GM23338 (cell line): ENCODE data around the gene DSG1. TPM values are rescaled to one million over a fixed set of nuclear protein-coding genes. Genes with fewer than 3 reads are reported as not detected.

Experiments used
- ATAC-seq: fragments of 200-7000 bp; cut with Tn5 transposase; 3 replicates; pipeline ENCODE4 v1.9.1; 2020
- DNase-seq: peaks from one replicate; pipeline ENCODE4 v3.0.0-alpha.2; 2015; ENCODE audit warnings: low spot score
- H2AFZ ChIP-seq: fragments of 200-600 bp; sonication (generic); 2 replicates; pipeline ENCODE4 v1.8.0; 2016; ENCODE audit warnings: antibody characterized with exemption, mild to moderate bottlenecking, moderate library complexity
- H3F3A ChIP-seq: fragments of 200-600 bp; sonication (generic); replicated peaks from 2 replicates; pipeline ENCODE4 v1.8.0; 2017; ENCODE audit warnings: antibody characterized with exemption, mixed run types, low read depth
- H3K27ac ChIP-seq: fragments of 200-600 bp; sonication (generic); 2 replicates; pipeline ENCODE4 v1.6.1; 2016; ENCODE audit warnings: low read depth
- H3K27me3 ChIP-seq: fragments of 200-600 bp; sonication (generic); 2 replicates; pipeline ENCODE4 v1.8.0; 2016; ENCODE audit warnings: mild to moderate bottlenecking, mixed run types, moderate library complexity; ENCODE audit not compliant: insufficient read depth
- H3K36me3 ChIP-seq: fragments of 200-600 bp; sonication (generic); 2 replicates; pipeline ENCODE4 v1.8.0; 2016; ENCODE audit warnings: mild to moderate bottlenecking; ENCODE audit not compliant: insufficient read depth
- H3K4me1 ChIP-seq: fragments of 200-600 bp; sonication (generic); 2 replicates; pipeline ENCODE4 v1.8.0; 2016; ENCODE audit warnings: mild to moderate bottlenecking, moderate library complexity; ENCODE audit not compliant: insufficient read depth
- H3K4me2 ChIP-seq: fragments of 200-600 bp; sonication (generic); 2 replicates; pipeline ENCODE4 v1.7.1; 2017; ENCODE audit warnings: mixed run types
- H3K4me3 ChIP-seq: fragments of 200-600 bp; sonication (generic); 2 replicates; pipeline ENCODE4 v1.6.1; 2016; ENCODE audit warnings: mixed run types
- H3K79me2 ChIP-seq: fragments of 200-600 bp; sonication (generic); replicated peaks from 2 replicates; pipeline ENCODE4 v1.8.0; 2017; ENCODE audit warnings: mild to moderate bottlenecking; ENCODE audit not compliant: insufficient read depth
- H3K9me2 ChIP-seq: fragments of 200-600 bp; sonication (generic); 2 replicates; pipeline ENCODE4 v1.8.0; 2017; ENCODE audit not compliant: insufficient read depth
- H4K20me1 ChIP-seq: fragments of 200-600 bp; sonication (generic); replicated peaks from 2 replicates; pipeline ENCODE4 v1.8.0; 2017; ENCODE audit warnings: mild to moderate bottlenecking; ENCODE audit not compliant: insufficient read depth
- H3K27ac Mint-ChIP-seq: 2 replicates; pipeline ENCODE4 v1.8.0; 2020; ENCODE audit warnings: inconsistent platforms, mild to moderate bottlenecking, moderate library complexity, mixed read lengths
- H3K27me3 Mint-ChIP-seq: 3 replicates; pipeline ENCODE4 v1.8.0; 2022; ENCODE audit warnings: low read depth, mild to moderate bottlenecking, moderate library complexity, mixed read lengths, inconsistent platforms; ENCODE audit not compliant: insufficient read depth, poor library complexity
- H3K36me3 Mint-ChIP-seq: 3 replicates; pipeline ENCODE4 v1.8.0; 2021; ENCODE audit warnings: low read depth, mild to moderate bottlenecking, inconsistent platforms, moderate library complexity, mixed read lengths
- H3K4me1 Mint-ChIP-seq: 3 replicates; pipeline ENCODE4 v1.8.0; 2020; ENCODE audit warnings: mild to moderate bottlenecking, inconsistent platforms, mixed read lengths
- H3K4me3 Mint-ChIP-seq: 3 replicates; pipeline ENCODE4 v1.8.0; 2021; ENCODE audit warnings: moderate library complexity, mild to moderate bottlenecking, inconsistent platforms, mixed read lengths
- H3K9me3 Mint-ChIP-seq: 3 replicates; pipeline ENCODE4 v1.8.0; 2020; ENCODE audit warnings: moderate library complexity, mild to moderate bottlenecking, inconsistent platforms, mixed read lengths
- CREB1 ChIP-seq: fragments of 250-450 bp; sonication (Bioruptor Pico); IDR thresholded peaks from 2 replicates; pipeline ENCODE4 v1.5.0; 2020; ENCODE audit warnings: low read depth, mild to moderate bottlenecking, moderate library complexity
- CTCF ChIP-seq, 2 experiments: fragments of 200-600 bp in 1 of 2; sonication (generic) in 1 of 2; conservative IDR thresholded peaks; 2 replicates each; pipeline versions ENCODE4 v1.5.1 to v1.6.1; 2016 to 2017; ENCODE audit warnings: antibody characterized with exemption in 2 of 2, low read depth in 2 of 2, mild to moderate bottlenecking in 2 of 2, moderate library complexity in 1 of 2
- EZH2phosphoT487 ChIP-seq: fragments of 200-600 bp; sonication (generic); IDR thresholded peaks from one replicate; pipeline ENCODE4 v1.8.1; 2018; ENCODE audit warnings: antibody characterized with exemption; ENCODE audit not compliant: unreplicated experiment
- NANOG ChIP-seq: IDR thresholded peaks from 2 replicates; pipeline ENCODE4 v1.6.1; 2016; ENCODE audit warnings: antibody characterized with exemption, borderline replicate concordance
- ZNF331 ChIP-seq: fragments of 250-450 bp; sonication (Bioruptor Pico); IDR thresholded peaks from 2 replicates; pipeline ENCODE4 v1.5.0; 2020; ENCODE audit warnings: low read depth, mild to moderate bottlenecking, moderate library complexity
- ZNF462 ChIP-seq: fragments of 250-450 bp; sonication (Bioruptor Pico); IDR thresholded peaks from 2 replicates; pipeline ENCODE4 v1.5.0; 2020; ENCODE audit warnings: mild to moderate bottlenecking, moderate library complexity
- polyA plus RNA-seq: library from polyadenylated mRNA; unstranded; fragments of >200 nt; fragmentation: Nextera tagmentation; extraction: Ambion mirVana; gene quantifications from 2 replicates; pipeline ENCODE4 v1.2.1, GENCODE V29; 2016
- total RNA-seq: library from RNA; depleted of rRNA; stranded (reverse); fragments of >200 nt; shearing (Covaris generic); gene quantifications from 2 replicates; pipeline ENCODE4 v1.2.3, GENCODE V29; 2014

Gene DSG1
- total and polyA plus RNA-seq, 2 experiments from 2014 or later: not detected

DNA sequence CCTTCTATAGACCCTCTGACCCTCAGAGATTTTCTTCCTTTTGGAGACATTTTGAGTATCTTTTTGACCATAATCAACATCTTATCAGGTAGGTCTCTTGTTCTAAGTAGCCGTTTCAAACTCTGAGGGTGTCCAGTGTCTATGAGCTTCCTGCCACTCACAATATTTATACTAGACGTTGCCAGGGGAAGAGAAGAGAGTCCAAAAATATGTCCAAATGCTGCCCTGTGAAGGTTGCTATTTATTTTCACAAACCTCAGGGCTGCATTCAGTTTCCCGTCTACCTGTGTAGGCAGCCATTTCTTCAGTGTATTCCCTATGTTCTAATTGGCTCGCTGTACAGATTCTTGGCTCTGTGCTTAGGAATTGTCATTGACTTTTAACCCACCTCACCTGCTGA lies 986 bp upstream of the DSG1 start:
- Mint-ChIP-seq H3K36me3 (no peaks in the 10 kb centered on the region; the same call in 2 of the 3 replicates), H3K4me1 (peaks cover 17% of the 10 kb centered on the region), H3K27me3 (no peaks in the 10 kb centered on the region), H3K27ac (no peak overlapping the region), H3K4me3 (no peak overlapping the region), H3K9me3 (no peaks in the 10 kb centered on the region)
- Histone ChIP-seq H3K27me3 (no peaks in the 10 kb centered on the region), H3K9me2 (no peaks in the 10 kb centered on the region), H2AFZ (no peak overlapping the region), H3K4me2 (no peak overlapping the region), H3K36me3 (no peaks in the 10 kb centered on the region), H3F3A (no peaks in the 10 kb centered on the region), H4K20me1 (no peaks in the 10 kb centered on the region), H3K27ac (no peak overlapping the region), H3K4me1 (no peaks in the 10 kb centered on the region), H3K4me3 (no peak overlapping the region), H3K79me2 (no peaks in the 10 kb centered on the region)
- no peak for TF ChIP-seq EZH2phosphoT487
- TF ChIP-seq CTCF (conservative IDR thresholded peaks at IDR 0.05; ENCODE audit: low read depth in 2 of 2): no peak
- TF ChIP-seq NANOG: no peak
- TF ChIP-seq ZNF462 (CRISPR knock-in tag): no peak
- no peak for TF ChIP-seq ZNF331 (CRISPR knock-in tag)
- no peak for TF ChIP-seq CREB1 (CRISPR knock-in tag)
- ATAC-seq (no peak), DNase-seq (no peak)
